Kidney (tissue), 14 donors: ENCODE results near the gene SLC22A8. TPM values are rescaled to one million over a fixed set of nuclear protein-coding genes. Genes with fewer than 3 reads are reported as not detected.

Experiments
- DNase-seq, 5 donors: peaks; one replicate each; pipeline ENCODE4 v3.0.0-alpha.2; 2013 to 2020
- FAIRE-seq: peaks from 2 replicates; lab custom pipeline; 2012; peaks lifted over from hg19 to GRCh38; lab: Jason Lieb, UNC
- H3K27ac ChIP-seq, 2 donors: one replicate each; pipeline ENCODE4 v1.7.0; 2013; ENCODE audit warnings: low read depth in 2 of 2, low read length in 2 of 2, inconsistent platforms in 1 of 2
- H3K27me3 ChIP-seq: one replicate; pipeline ENCODE4 v1.7.1; 2013; ENCODE audit warnings: low read length, inconsistent platforms; ENCODE audit not compliant: control insufficient read depth, insufficient read depth
- H3K36me3 ChIP-seq, 3 donors: one replicate each; pipeline versions ENCODE4 v1.7.0 to v1.7.1; 2013; ENCODE audit warnings: low read length in 3 of 3, control low read depth in 1 of 3, inconsistent platforms in 1 of 3; ENCODE audit not compliant: insufficient read depth in 3 of 3, control insufficient read depth in 2 of 3
- H3K4me1 ChIP-seq, 3 donors: one replicate each; pipeline versions ENCODE4 v1.7.0 to v1.7.1; 2013; ENCODE audit warnings: low read length in 3 of 3, inconsistent platforms in 1 of 3, low read depth in 1 of 3; ENCODE audit not compliant: control insufficient read depth in 2 of 3, insufficient read depth in 2 of 3
- H3K4me3 ChIP-seq, 3 donors: one replicate each; pipeline versions ENCODE4 v1.7.0 to v1.8.1; 2013; ENCODE audit warnings: low read length in 3 of 3, control low read depth in 1 of 3, inconsistent platforms in 1 of 3
- H3K9ac ChIP-seq, 3 donors: one replicate each; pipeline versions ENCODE4 v1.7.0 to v1.7.1; 2013; ENCODE audit warnings: low read length in 3 of 3, control low read depth in 1 of 3, inconsistent platforms in 1 of 3
- H3K9me3 ChIP-seq, 3 donors: one replicate each; pipeline versions ENCODE4 v1.7.0 to v1.7.1; 2013; ENCODE audit warnings: low read length in 3 of 3, control low read depth in 1 of 3, inconsistent platforms in 1 of 3; ENCODE audit not compliant: control insufficient read depth in 2 of 3, insufficient read depth in 1 of 3
- CTCF ChIP-seq: IDR thresholded peaks from 3 replicates; pipeline ENCODE4 v1.5.1; 2012; ENCODE audit warnings: mild to moderate bottlenecking, moderate library complexity, borderline replicate concordance; ENCODE audit not compliant: insufficient read depth; ENCODE audit errors: extremely low read depth
- intact Hi-C: fragments of 100-400 bp; cut with DNase I; formaldehyde crosslinking; loops from one replicate; pipeline ENCODE4 v1.11.1; 2022
- polyA plus RNA-seq: library from polyadenylated mRNA; stranded (reverse); fragments of 350-450 nt; fragmentation: Illumina TruSeq; extraction: RNeasy Lipid Tissue Mini Kit (QIAGEN cat#74804); gene quantifications from one replicate; pipeline ENCODE4 v1.2.3, GENCODE V29; 2014; ENCODE audit warnings: low read depth, low replicate concordance; ENCODE audit not compliant: insufficient read depth
- total RNA-seq: library from RNA; stranded (reverse); fragmentation: NEBNext Ultra II Directional; extraction: Animal tissue kit (Norgen Biotek cat#: 25700); gene quantifications from one replicate; pipeline ENCODE4 v1.2.1, GENCODE V29; 2021
- donor health status: control.
- donor health status: control.
- donor health status: control.
- donor health status: control.
- donor health status: control.
- donor health status: DM: yes; HTN: yes; CAD: no.
- donor health status: Normal renal cell carcinoma (clear cell type).

The SLC22A8 gene
- total and polyA plus RNA-seq, 2 donors from 2014 or later: 0.41 to 447 TPM

GRCh38 chr11:62983536-62984199 lies 32.0 kb downstream of the SLC22A8 start:
- Histone ChIP-seq H3K4me3 (peak overlapping the region in 2 of 3 donors; percentile 68), H3K9ac (peak overlapping the region in 1 of 3 donors; percentile 65), H3K27ac (peak overlapping the region; percentile 76 to 88), H3K36me3 (peaks cover 0 to 21% (median 0%) of the 10 kb centered on the region in 3 donors), H3K9me3 (no peaks in the 10 kb centered on the region), H3K27me3 (no peaks in the 10 kb centered on the region), H3K4me1 (peaks cover 0 to 2% (median 0%) of the 10 kb centered on the region in 3 donors)
- FAIRE-seq: no peak
- no peak for TF ChIP-seq CTCF
- intact Hi-C loops: no loop called here
- no peak for DNase-seq

- Histone ChIP-seq H3K27me3 (no peaks in the 10 kb centered on the region), H3K36me3 (peaks cover 0 to 21% (median 0%) of the 10 kb centered on the region in 3 donors), H3K27ac (no peak overlapping the region), H3K4me3 (peak overlapping the region in 1 of 3 donors; percentile 68), H3K9ac (no peak overlapping the region), H3K9me3 (no peaks in the 10 kb centered on the region), H3K4me1 (peaks cover 0 to 2% (median 0%) of the 10 kb centered on the region in 3 donors)
- FAIRE-seq (no peak), DNase-seq (no peak)
- TF ChIP-seq CTCF: no peak
- intact Hi-C loops: no loop called here
Measured at GRCh38 chr11:62981743-62982142, 33.9 kb downstream of the SLC22A8 start.

GRCh38 chr11:62980133-62980760 lies 35.4 kb downstream of the SLC22A8 start:
- no peaks in the 10 kb centered on the region for H3K27me3 ChIP-seq

More at GRCh38 chr11:62980133-62980760, 35.4 kb downstream of the SLC22A8 start:
- Histone ChIP-seq H3K36me3 (peaks cover 0 to 21% (median 0%) of the 10 kb centered on the region in 3 donors), H3K27ac (no peak overlapping the region), H3K9ac (no peak overlapping the region), H3K9me3 (no peaks in the 10 kb centered on the region), H3K4me3 (no peak overlapping the region), H3K4me1 (peaks cover 0 to 4% (median 0%) of the 10 kb centered on the region in 3 donors)
- peak in 1 of 5 donors; percentile 61 for DNase-seq
- no peak for TF ChIP-seq CTCF
- FAIRE-seq: no peak
- intact Hi-C loops: no loop called here
